PC-3 (cell line): ENCODE results near the gene MAGI2. TPM values are rescaled to one million over a fixed set of nuclear protein-coding genes. Genes with fewer than 3 reads are reported as not detected.

Experiments used
- ATAC-seq: fragments of 200-7000 bp; cut with Tn5 transposase; 2 replicates; pipeline ENCODE4 v1.9.1; 2020; ENCODE audit warnings: mild to moderate bottlenecking, moderate library complexity
- BruUV-seq: library from RNA; stranded (reverse); fragments of 400-500 nt; replicated peaks from 2 replicates; lab custom pipeline; 2021; lab: Mats Ljungman, UMichigan
- CTCF ChIA-PET: fragments of 300-600 bp; sonication (Branson Sonifier 250); formaldehyde crosslinking; loops from one replicate; lab custom pipeline; 2022; ENCODE audit warnings: antibody characterized with exemption; lab: Charles Lee
- POLR2A ChIA-PET: fragments of 300-600 bp; sonication (Branson Sonifier 250); formaldehyde crosslinking; loops from one replicate; lab custom pipeline; 2022; ENCODE audit warnings: antibody characterized with exemption; ENCODE audit not compliant: unreplicated experiment; lab: Charles Lee
- DNase-seq: peaks from one replicate; pipeline ENCODE4 v3.0.0-alpha.2; 2015
- H2AFZ ChIP-seq: fragments of 300-600 bp; sonication (generic); 2 replicates; pipeline ENCODE4 v1.6.0; 2016; ENCODE audit warnings: antibody characterized with exemption, low read length
- H3F3A ChIP-seq: fragments of 300-600 bp; sonication (generic); one replicate; pipeline ENCODE4 v1.6.0; 2017; ENCODE audit warnings: antibody characterized with exemption, low read length, control low read depth, mild to moderate bottlenecking; ENCODE audit not compliant: unreplicated experiment
- H3K27ac ChIP-seq: fragments of 300-600 bp; sonication (generic); 2 replicates; pipeline ENCODE4 v1.5.1; 2016; ENCODE audit warnings: mild to moderate bottlenecking, low read length
- H3K27me3 ChIP-seq: fragments of 300-600 bp; sonication (generic); 2 replicates; pipeline ENCODE4 v1.6.1; 2016; ENCODE audit warnings: low read length, mixed read lengths
- H3K36me3 ChIP-seq: fragments of 300-600 bp; sonication (generic); 2 replicates; pipeline ENCODE4 v1.6.1; 2016; ENCODE audit warnings: low read depth, mixed run types, low read length, mixed read lengths
- H3K4me1 ChIP-seq: fragments of 300-600 bp; sonication (generic); 2 replicates; pipeline ENCODE4 v1.5.1; 2016; ENCODE audit warnings: low read length; ENCODE audit not compliant: insufficient read depth
- H3K4me2 ChIP-seq: fragments of 300-600 bp; sonication (generic); 2 replicates; pipeline ENCODE4 v1.6.0; 2016; ENCODE audit warnings: low read length
- H3K4me3 ChIP-seq: fragments of 300-600 bp; sonication (generic); 2 replicates; pipeline ENCODE4 v1.5.1; 2016; ENCODE audit warnings: mild to moderate bottlenecking, low read length, mixed read lengths
- H3K79me2 ChIP-seq: fragments of 300-600 bp; sonication (generic); 2 replicates; pipeline ENCODE4 v1.6.1; 2017; ENCODE audit warnings: low read length, mixed read lengths
- H3K9ac ChIP-seq: fragments of 300-600 bp; sonication (generic); 2 replicates; pipeline ENCODE4 v1.6.0; 2016; ENCODE audit warnings: mild to moderate bottlenecking, low read length
- H3K9me2 ChIP-seq: fragments of 300-600 bp; sonication (generic); replicated peaks from 2 replicates; pipeline ENCODE4 v1.6.1; 2016; ENCODE audit warnings: mixed run types, low read length, mixed read lengths
- H3K9me3 ChIP-seq: fragments of 300-600 bp; sonication (generic); 2 replicates; pipeline ENCODE4 v1.6.1; 2016; ENCODE audit warnings: low read length, mixed read lengths
- H4K20me1 ChIP-seq: fragments of 300-600 bp; sonication (generic); 2 replicates; pipeline ENCODE4 v1.6.1; 2016; ENCODE audit warnings: low read length, mixed read lengths
- CTCF ChIP-seq: fragments of 300-600 bp; sonication (generic); conservative IDR thresholded peaks from 2 replicates; pipeline ENCODE4 v1.5.1; 2017; ENCODE audit warnings: antibody characterized with exemption, low read depth, mild to moderate bottlenecking, low read length
- EZH2 ChIP-seq: fragments of 300-600 bp; sonication (generic); IDR thresholded peaks from one replicate; pipeline ENCODE4 v1.6.1; 2017; ENCODE audit warnings: antibody characterized with exemption, mild to moderate bottlenecking, low read length; ENCODE audit not compliant: unreplicated experiment
- EZH2phosphoT487 ChIP-seq: fragments of 300-600 bp; sonication (generic); IDR thresholded peaks from 2 replicates; pipeline ENCODE4 v1.6.1; 2018; ENCODE audit warnings: mild to moderate bottlenecking, antibody characterized with exemption, low read length, borderline replicate concordance
- intact Hi-C: fragments of 100-400 bp; cut with micrococcal nuclease; formaldehyde crosslinking; loops from 2 replicates; pipeline ENCODE4 v1.9.0; 2023
- total RNA-seq: library from RNA; depleted of rRNA; stranded (reverse); fragments of >200 nt; gene quantifications from 2 replicates; pipeline ENCODE4 v1.2.3, GENCODE V29; 2014

The MAGI2 gene
- total RNA-seq, 1 experiment from 2014 or later, result not detected

GRCh38 chr7:78172933-78173591 is 1280.4 kb downstream of the MAGI2 start:
- H3K9me2 ChIP-seq, result no peaks in the 10 kb centered on the region
- ATAC-seq (no peak), DNase-seq (no peak)
- H3K79me2 ChIP-seq, result no peaks in the 10 kb centered on the region
- CTCF ChIA-PET, result no interaction called here
- H3K27ac ChIP-seq, result no peak overlapping the region
- BruUV-seq, result no TSS peak
- H3K36me3 ChIP-seq, result no peaks in the 10 kb centered on the region
- H3K4me1 ChIP-seq, result no peaks in the 10 kb centered on the region
- intact Hi-C loops, result no loop called here
- H3K9me3 ChIP-seq, result no peaks in the 10 kb centered on the region
- H3K27me3 ChIP-seq, result peaks cover 74% of the 10 kb centered on the region
- H3F3A ChIP-seq, result no peaks in the 10 kb centered on the region
- no peak for TF ChIP-seq EZH2phosphoT487
- no peak for TF ChIP-seq EZH2
- no peak overlapping the region for H3K4me2 ChIP-seq
- no peaks in the 10 kb centered on the region for H4K20me1 ChIP-seq
- H3K9ac ChIP-seq, result no peak overlapping the region
- no peak overlapping the region for H3K4me3 ChIP-seq
- H2AFZ ChIP-seq, result no peak overlapping the region
- POLR2A ChIA-PET, result no interaction called here

GRCh38 chr7:78172267-78172757 is 1281.2 kb downstream of the MAGI2 start:
- Histone ChIP-seq H3K9me2 (no peaks in the 10 kb centered on the region), H3F3A (no peaks in the 10 kb centered on the region), H3K27ac (no peak overlapping the region), H3K4me3 (no peak overlapping the region), H2AFZ (no peak overlapping the region), H3K9ac (no peak overlapping the region), H3K36me3 (no peaks in the 10 kb centered on the region), H3K9me3 (no peaks in the 10 kb centered on the region), H3K4me2 (no peak overlapping the region), H3K27me3 (peaks cover 75% of the 10 kb centered on the region), H3K4me1 (no peaks in the 10 kb centered on the region), H3K79me2 (no peaks in the 10 kb centered on the region), H4K20me1 (no peaks in the 10 kb centered on the region)
- TF ChIP-seq EZH2 (no peak), CTCF (no peak), EZH2phosphoT487 (no peak)
- ChIA-PET CTCF (no interaction called here), POLR2A (no interaction called here)
- intact Hi-C loops, result no loop called here
- no peak for DNase-seq
- ATAC-seq, result no peak
- BruUV-seq, result no TSS peak

- Histone ChIP-seq H2AFZ (no peak overlapping the region), H3K4me2 (no peak overlapping the region), H3K4me1 (no peaks in the 10 kb centered on the region), H3K79me2 (no peaks in the 10 kb centered on the region), H3F3A (no peaks in the 10 kb centered on the region), H3K9ac (no peak overlapping the region), H3K27ac (no peak overlapping the region), H3K4me3 (no peak overlapping the region), H3K27me3 (peaks cover 77% of the 10 kb centered on the region), H3K9me2 (no peaks in the 10 kb centered on the region), H3K9me3 (no peaks in the 10 kb centered on the region), H3K36me3 (no peaks in the 10 kb centered on the region), H4K20me1 (no peaks in the 10 kb centered on the region)
- DNase-seq, result no peak
- ChIA-PET CTCF (no interaction called here), POLR2A (no interaction called here)
- BruUV-seq, result no TSS peak
- intact Hi-C loops, result no loop called here
- ATAC-seq, result no peak
- TF ChIP-seq EZH2, result no peak
- TF ChIP-seq CTCF, result no peak
- no peak for TF ChIP-seq EZH2phosphoT487
Observed at GRCh38 chr7:78171398-78171797, 1282.1 kb downstream of the MAGI2 start.
